ENCODE data around the gene KRT76. TPM values are rescaled to one million over a fixed set of nuclear protein-coding genes. Genes with fewer than 3 reads are reported as not detected.

The KRT76 gene
- total RNA-seq, 1 experiment from 2014 or later: not detected

DNA sequence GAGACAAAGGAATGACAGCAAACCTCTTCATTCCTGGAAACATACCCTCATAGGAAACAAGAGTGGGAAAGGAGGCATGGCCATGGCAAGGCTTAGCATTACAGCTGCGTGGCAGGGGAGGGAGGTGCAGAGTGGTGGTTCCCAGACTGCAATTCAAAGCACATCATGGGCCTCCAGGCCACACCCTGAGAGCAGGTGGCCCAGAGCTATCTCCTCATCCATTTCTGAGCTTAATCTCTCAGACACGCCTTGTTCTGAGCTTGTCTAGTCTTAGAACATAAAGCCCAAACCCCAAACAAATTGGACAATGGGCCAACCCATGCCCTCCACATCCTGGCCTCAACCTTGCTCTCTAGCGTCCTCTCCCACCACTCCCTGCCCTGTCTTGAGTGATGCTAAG, 24.6 kb upstream of the KRT76 start:
- Histone ChIP-seq H3K23ac (ENCODE audit: insufficient read length, low read depth, low read length) (no peak overlapping the region), H2AK5ac (ENCODE audit: insufficient read length, low read length) (no peak overlapping the region), H3K23me2 (ENCODE audit: insufficient read length, low read depth, low read length, poor library complexity, severe bottlenecking) (no peaks in the 10 kb centered on the region), H2BK5ac (ENCODE audit: insufficient read length, low read length) (no peak overlapping the region), H3K9me3 (ENCODE audit: control insufficient read depth, low read depth, low read length) (no peaks in the 10 kb centered on the region), H3K4ac (ENCODE audit: low read depth, low read length) (no peak overlapping the region), H2BK120ac (ENCODE audit: low read depth, low read length, poor library complexity, severe bottlenecking) (no peak overlapping the region), H3K79me2 (ENCODE audit: insufficient read depth, low read length) (no peaks in the 10 kb centered on the region), H3T11ph (ENCODE audit: low read length) (no peak overlapping the region), H3K79me1 (ENCODE audit: insufficient read depth, low read depth, low read length, poor library complexity, severe bottlenecking) (no peaks in the 10 kb centered on the region), H3K27me3 (ENCODE audit: insufficient read depth, low read length) (no peaks in the 10 kb centered on the region), H4K91ac (ENCODE audit: insufficient read length, low read depth, low read length) (no peak overlapping the region), H2AFZ (ENCODE audit: low read length) (no peak overlapping the region), H4K5ac (ENCODE audit: insufficient read length, low read depth, low read length) (no peak overlapping the region), H3K9ac (ENCODE audit: extremely low read depth, insufficient read length, low read length) (no peak overlapping the region), H4K20me1 (ENCODE audit: control insufficient read depth, insufficient read depth, insufficient read length) (peaks cover 3% of the 10 kb centered on the region), H4K8ac (replicated peaks; ENCODE audit: insufficient read length, low read depth, low read length) (no peak overlapping the region), H2BK15ac (ENCODE audit: low read depth, low read length) (no peak overlapping the region), H2BK12ac (ENCODE audit: insufficient read length, low read depth, low read length) (no peak overlapping the region), H2BK20ac (ENCODE audit: low read depth, low read length, poor library complexity, severe bottlenecking) (no peak overlapping the region), H3K18ac (ENCODE audit: insufficient read length, low read depth, low read length) (no peak overlapping the region), H3K56ac (ENCODE audit: insufficient read length, low read depth, low read length) (no peak overlapping the region), H3K14ac (ENCODE audit: insufficient read depth, low read length) (no peak overlapping the region), H3K27ac (ENCODE audit: insufficient read length, low read depth, low read length) (no peak overlapping the region), H3K4me1 (ENCODE audit: insufficient read depth, low read length) (peaks cover 10% of the 10 kb centered on the region; the same call in 1 of the 2 replicates), H3K4me2 (ENCODE audit: insufficient read depth, insufficient read length, low read length) (no peak overlapping the region)
- DNase-seq: no peak
- WGBS (ENCODE audit: extremely low coverage, insufficient read length, low lambda C conversion rate): no CpG with 5 or more reads among the region's 3 CpGs
- H3K27ac Mint-ChIP-seq: no peak overlapping the region
- H3K27me3 Mint-ChIP-seq (ENCODE audit: low read depth): no peaks in the 10 kb centered on the region
- H3K9me3 Mint-ChIP-seq: no peaks in the 10 kb centered on the region
- TF ChIP-seq, protein P1, sequence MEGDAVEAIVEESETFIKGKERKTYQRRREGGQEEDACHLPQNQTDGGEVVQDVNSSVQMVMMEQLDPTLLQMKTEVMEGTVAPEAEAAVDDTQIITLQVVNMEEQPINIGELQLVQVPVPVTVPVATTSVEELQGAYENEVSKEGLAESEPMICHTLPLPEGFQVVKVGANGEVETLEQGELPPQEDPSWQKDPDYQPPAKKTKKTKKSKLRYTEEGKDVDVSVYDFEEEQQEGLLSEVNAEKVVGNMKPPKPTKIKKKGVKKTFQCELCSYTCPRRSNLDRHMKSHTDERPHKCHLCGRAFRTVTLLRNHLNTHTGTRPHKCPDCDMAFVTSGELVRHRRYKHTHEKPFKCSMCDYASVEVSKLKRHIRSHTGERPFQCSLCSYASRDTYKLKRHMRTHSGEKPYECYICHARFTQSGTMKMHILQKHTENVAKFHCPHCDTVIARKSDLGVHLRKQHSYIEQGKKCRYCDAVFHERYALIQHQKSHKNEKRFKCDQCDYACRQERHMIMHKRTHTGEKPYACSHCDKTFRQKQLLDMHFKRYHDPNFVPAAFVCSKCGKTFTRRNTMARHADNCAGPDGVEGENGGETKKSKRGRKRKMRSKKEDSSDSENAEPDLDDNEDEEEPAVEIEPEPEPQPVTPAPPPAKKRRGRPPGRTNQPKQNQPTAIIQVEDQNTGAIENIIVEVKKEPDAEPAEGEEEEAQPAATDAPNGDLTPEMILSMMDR (conservative IDR thresholded peaks at IDR 0.05): no peak
- H3K36me3 Mint-ChIP-seq (ENCODE audit: insufficient read depth in 1 of 3, low read depth in 3 of 3): no peaks in the 10 kb centered on the region
- H3K4me1 Mint-ChIP-seq: peaks cover 35 to 41% of the 10 kb centered on the region in 2 experiments
- no peak overlapping the region for H3K4me3 Mint-ChIP-seq

All from H9 (cell line).